Stimulated activated CD4-positive, alpha-beta T cell treated with anti-CD3 and anti-CD28 coated beads, Interleukin-12 subunit alpha, Interleukin-12 subunit beta, amount 100 ng/mL, for 48 hours (primary cell): ENCODE results near the gene LRRK1.

Experiments
- DNase-seq, 3 donors: peaks; one replicate each; pipeline ENCODE4 v3.0.0-alpha.2; 2020; ENCODE audit warnings: low read depth in 2 of 3, low spot score in 1 of 3

LRRK1 gene

GRCh38 chr15:101054116-101054515 is 135.0 kb downstream of the LRRK1 start:
- DNase-seq: no peak

DNA sequence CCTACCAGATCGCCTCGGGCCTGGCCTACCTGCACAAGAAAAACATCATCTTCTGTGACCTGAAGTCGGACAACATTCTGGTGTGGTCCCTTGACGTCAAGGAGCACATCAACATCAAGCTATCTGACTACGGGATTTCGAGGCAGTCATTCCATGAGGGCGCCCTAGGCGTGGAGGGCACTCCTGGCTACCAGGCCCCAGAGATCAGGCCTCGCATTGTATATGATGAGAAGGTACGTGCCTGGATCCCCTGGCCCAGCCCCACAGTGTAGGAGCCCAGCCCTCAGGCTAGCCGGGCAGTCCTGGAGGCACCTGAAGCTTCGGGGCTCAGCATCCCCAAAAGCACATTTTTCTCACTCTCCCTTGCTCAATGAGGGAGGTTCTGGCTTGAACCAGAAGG is 135.8 kb downstream of the LRRK1 start:
- DNase-seq: no peak

- DNase-seq: no peak
Observed at GRCh38 chr15:101055411-101055810, 136.3 kb downstream of the LRRK1 start.

DNA sequence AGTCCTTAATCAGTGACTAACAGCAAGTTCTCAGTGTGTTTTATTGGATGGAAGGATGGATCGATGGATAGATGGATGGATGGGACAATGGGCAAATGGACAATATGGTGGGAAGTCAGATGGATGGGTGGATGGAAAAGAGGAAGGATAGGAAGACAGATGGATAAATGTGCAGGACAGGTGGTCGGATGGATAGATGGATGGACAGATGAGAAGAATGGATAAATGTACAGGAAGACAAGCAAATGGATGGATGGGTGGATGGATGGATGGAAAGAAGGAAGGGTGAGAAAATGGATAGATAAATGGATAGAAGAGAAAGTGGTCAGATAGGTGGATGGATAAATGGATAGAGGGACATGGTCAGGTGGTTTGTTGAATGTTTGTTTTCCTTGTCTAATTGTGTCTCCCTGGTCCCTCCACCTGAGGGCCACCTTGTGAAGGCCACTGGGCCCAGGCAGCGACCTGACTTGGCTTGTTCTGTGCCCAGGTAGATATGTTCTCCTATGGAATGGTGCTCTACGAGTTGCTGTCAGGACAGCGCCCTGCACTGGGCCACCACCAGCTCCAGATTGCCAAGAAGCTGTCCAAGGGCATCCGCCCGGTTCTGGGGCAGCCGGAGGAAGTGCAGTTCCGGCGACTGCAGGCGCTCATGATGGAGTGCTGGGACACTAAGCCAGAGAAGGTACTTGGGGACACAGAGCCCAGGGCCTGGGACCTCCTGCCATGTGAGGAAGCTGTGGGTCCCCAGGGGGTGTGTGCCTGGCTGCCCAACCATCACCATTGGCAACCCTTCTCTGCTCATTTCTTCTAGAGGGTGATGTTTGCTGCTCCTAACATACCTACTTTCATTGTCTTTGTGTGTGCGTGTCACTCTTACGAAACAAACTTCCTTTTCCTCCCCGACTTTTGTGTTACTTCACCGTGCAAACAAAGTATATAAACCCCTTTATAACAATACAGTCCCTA is 137.5 kb downstream of the LRRK1 start:
- no peak for DNase-seq

DNA sequence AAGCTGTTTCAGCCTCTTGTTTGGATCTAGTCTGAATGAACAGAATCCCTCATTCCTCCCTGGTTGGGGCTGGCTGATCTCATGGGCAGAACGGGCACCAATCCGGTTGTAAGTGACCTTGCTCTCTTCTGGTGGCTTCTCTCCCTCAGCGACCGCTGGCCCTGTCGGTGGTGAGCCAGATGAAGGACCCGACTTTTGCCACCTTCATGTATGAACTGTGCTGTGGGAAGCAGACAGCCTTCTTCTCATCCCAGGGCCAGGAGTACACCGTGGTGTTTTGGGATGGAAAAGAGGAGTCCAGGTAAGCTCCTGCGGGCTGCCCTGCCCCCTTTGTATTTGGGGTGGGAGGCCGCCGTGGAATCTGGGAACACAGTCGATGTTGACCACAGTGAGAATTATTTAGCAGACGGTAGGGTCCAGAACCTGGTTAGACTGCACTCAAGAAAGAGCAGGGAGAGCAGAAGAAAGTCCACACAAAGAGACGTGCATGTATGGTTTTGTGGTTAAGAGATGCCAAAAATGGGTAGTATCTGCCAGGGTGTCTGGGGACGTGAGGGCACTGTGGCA is 138.8 kb downstream of the LRRK1 start:
- DNase-seq: no peak

DNA sequence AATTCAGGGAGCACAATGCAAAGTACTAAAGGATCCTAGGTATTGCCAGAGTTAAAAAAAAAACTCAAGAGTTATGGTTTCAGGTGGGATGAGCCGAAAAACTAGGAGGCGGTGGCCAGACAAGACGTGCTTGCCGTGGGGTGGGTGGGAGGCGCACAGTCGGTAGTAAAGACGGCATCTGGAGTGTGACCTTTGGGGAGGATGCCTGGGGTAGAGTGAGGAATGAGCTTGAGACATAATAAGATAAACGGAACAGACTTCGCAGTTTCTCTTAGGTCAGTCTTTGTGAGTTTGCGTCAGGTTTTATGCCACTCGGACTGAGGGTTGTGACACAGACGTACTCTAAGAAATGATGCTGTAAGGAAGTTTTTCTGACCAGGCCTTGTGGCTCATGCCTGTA is 139.6 kb downstream of the LRRK1 start:
- DNase-seq: no peak

DNA sequence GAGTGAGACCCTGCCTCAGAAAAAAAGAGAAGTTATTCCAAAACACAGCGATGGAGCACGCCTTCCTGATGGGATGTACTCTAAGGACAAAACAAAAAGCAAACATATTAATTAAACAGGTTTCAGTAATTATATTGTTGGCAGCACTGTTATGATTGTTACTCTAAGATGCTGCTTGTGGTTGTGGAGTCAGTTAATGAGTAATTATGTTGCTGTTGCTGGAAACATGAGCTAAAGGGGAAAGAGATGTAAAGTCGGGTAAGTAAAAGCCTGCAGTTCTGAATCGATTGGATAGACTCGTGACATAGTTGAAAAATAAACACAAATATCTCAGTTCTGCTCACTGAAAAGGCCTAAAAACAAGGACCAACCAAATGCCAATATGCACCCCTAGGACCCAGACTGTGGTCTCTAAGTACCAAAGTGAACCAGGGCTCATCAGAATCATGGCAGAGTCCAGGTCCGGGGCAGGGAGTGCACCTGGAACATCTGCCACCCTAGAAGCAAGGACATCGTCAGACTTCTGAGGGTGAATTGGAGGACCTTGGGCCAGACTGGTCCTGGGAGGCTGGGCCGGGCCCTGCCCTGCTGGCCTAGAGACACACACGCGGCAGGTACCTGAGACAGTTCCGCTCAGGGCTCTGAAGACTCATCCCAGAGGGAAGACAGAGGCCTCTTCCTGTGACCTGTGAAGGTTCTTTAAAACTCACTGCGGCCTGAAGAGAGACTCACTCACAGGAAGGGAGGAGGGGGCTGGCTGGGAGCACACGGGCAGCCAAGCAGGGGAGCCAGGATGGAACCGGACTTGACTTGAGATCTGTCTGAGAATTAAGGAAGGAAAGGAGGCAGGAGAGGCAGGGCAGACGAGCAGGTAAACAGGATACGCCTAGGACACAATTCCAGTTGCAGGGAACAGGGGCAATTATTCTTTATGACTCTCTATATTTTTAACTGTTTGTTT is 140.5 kb downstream of the LRRK1 start:
- DNase-seq: no peak

DNA sequence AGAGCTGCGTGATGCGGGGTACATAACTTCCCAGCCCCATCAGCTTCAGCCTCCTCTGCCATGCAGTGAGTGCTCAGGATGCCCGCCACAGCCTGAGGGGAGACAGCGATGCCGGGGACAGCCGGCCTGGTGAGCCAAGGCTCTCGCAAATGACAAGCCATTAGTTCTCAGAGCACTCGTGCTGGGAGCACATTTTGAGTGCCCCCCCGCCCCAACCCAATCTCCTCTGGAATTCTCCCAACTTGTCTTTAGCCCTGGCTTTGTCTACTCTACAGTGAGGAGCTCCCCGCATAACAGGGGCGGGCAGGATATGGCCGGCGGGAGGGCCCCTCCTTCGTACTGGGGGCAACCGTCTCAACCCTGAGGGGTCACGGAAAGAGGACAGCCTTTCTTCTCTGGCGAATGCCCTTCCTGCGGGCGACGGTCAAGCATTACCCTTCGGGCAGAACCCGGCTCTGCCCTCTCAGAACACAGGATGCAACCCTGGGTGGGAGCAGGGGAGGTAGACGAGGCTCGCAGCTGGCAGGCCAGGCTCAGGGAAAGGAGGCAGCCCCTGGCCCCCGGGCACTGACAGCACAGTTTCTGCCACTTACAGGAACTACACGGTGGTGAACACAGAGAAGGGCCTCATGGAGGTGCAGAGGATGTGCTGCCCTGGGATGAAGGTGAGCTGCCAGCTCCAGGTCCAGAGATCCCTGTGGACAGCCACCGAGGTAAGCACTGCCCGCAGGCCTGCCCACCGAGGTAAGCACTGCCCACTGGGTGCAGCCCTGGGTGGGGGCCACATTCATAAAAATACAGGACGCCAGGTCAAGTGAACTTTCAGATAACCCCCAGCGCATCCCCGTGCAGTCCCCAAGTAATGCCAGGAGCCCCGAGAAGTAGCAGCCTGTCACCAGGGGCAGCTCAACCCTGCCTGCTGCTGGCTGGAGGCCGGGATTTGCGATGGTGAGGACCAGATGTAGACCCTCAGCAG is 141.7 kb downstream of the LRRK1 start:
- DNase-seq: no peak

DNA sequence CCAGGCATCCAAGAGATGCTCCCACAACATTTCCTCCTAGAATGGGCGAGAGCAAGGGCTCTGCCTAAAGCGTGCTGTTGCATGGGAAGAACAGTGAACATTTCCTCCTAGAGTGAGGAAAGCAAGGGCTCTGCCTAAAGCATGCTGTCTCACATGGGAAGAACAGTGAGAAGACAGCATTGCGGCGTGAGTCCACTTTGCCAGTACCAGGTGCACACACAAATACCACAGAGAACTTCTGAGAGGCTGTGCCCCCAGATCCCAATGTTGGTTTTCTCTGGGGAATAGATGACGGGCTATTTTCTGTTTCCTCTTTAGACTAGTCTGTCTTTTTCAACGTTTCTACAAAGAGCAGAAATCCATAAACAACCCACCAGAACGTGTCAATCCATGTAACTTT is 142.9 kb downstream of the LRRK1 start:
- no peak for DNase-seq

DNA sequence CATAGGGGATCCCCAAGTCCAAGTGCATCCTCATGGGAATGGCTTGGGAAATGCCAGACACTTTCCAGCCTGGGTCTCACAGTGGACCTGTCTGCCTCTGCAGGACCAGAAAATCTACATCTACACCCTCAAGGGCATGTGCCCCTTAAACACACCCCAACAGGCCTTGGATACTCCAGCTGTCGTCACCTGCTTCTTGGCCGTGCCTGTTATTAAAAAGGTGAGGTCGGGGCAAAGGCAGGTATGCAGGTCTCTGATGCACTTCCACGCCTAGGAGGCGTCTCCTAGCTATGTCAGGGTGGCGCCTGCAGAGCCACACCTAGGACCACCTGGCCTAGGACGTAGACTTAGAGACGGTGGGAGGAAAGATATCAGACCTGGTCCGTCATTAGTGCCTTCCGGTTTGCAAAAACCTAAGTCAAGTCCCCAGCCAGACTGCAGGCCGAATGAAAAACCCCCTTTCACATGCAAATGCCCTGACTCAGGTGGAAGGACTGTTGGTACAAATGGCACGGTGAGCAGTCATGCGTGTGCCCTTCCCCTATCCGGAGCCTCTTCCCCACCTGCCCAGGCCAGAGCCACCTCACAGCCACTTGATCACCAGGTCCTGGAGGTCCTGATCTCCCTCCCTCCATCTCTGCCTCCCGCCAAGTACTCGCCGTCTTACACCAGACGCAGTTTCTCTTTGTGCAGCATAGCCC is 143.5 kb downstream of the LRRK1 start:
- no peak for DNase-seq

DNA sequence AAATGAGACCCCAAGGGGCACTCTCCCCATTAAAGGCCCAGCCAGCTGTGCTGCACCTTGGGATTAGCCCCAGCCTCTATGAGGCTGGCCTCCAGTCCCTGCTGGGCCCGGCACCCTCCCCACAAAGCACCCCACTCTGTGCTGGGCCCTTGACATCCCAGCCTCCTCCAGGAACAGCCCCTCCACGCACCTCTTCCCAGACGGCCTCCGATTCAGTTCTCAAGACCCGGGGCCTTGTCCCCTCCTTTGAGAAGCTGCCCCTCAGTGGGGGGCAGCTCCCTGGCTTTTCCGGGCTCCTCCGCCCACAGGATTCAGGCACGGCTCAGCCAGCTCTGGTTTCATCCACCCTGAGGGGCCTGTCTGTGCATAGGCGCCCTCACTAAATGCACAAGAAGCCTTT is 144.1 kb downstream of the LRRK1 start:
- DNase-seq: no peak

GRCh38 chr15:101063891-101064794 is 145.0 kb downstream of the LRRK1 start:
- DNase-seq: no peak

- no peak for DNase-seq
Observed at GRCh38 chr15:101064795-101065569, 145.8 kb downstream of the LRRK1 start.

DNA sequence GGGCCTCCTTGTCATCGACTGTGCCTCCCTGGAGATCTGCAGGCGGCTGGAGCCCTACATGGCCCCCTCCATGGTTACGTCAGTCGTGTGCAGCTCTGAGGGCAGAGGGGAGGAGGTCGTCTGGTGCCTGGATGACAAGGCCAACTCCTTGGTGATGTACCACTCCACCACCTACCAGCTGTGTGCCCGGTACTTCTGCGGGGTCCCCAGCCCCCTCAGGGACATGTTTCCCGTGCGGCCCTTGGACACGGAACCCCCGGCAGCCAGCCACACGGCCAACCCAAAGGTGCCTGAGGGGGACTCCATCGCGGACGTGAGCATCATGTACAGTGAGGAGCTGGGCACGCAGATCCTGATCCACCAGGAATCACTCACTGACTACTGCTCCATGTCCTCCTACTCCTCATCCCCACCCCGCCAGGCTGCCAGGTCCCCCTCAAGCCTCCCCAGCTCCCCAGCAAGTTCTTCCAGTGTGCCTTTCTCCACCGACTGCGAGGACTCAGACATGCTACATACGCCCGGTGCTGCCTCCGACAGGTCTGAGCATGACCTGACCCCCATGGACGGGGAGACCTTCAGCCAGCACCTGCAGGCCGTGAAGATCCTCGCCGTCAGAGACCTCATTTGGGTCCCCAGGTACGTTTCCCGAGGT is 146.5 kb downstream of the LRRK1 start:
- no peak for DNase-seq

DNA sequence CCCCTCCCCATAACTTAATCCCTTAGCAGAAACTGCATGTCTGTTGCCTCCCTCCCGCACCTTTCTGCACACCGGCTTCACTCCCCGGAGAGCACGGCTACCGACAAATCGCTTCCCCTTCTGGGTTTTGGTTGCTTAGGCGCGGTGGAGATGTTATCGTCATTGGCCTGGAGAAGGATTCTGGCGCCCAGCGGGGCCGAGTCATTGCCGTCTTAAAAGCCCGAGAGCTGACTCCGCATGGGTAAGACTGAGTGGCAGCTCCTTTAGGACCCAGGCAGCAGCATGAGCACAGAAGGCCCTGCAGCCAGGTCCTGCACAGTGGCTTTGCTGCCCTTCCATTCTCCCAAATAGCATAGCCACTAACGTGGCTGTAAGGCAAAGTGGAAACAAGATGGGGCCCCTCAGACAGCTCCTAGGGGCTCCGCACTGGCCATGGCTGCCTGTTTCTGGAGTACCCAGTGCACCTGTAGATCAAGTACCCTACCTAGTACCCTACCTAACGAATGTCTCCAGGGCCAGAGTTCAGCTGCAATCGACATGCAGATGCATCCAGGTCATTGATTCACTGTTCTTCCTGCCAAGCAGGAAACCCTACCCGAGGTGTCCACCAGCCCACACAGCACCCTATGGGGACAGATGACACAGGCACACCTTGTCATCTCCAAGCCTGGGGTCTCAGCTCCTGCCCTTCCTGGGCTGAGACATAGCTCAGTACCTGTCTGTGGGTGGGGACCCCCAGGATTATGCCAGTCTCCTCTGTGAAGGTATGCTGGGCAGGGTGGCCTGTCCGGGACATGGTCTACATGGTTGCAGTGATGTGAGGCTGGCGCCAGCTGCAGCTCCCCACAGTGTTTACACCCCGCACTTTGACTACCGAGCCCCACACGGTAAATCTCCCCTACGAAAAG is 147.6 kb downstream of the LRRK1 start:
- no peak for DNase-seq
